HG02840 (cell line): ENCODE measurements around the gene RHBDD2.

ENCODE experiments used
- ATAC-seq: cut with Tn5 transposase; IDR thresholded peaks from one replicate; pipeline ENCODE4 v1.9.1; 2021; ENCODE audit warnings: mild to moderate bottlenecking, moderate library complexity, moderate number of reproducible peaks; ENCODE audit not compliant: unreplicated experiment, low FRiP score

The RHBDD2 gene

GRCh38 chr7:75915416-75916156, 36.8 kb downstream of the RHBDD2 start:
- ATAC-seq: no peak

GRCh38 chr7:75916259-75916658, 37.4 kb downstream of the RHBDD2 start:
- ATAC-seq: no peak

DNA sequence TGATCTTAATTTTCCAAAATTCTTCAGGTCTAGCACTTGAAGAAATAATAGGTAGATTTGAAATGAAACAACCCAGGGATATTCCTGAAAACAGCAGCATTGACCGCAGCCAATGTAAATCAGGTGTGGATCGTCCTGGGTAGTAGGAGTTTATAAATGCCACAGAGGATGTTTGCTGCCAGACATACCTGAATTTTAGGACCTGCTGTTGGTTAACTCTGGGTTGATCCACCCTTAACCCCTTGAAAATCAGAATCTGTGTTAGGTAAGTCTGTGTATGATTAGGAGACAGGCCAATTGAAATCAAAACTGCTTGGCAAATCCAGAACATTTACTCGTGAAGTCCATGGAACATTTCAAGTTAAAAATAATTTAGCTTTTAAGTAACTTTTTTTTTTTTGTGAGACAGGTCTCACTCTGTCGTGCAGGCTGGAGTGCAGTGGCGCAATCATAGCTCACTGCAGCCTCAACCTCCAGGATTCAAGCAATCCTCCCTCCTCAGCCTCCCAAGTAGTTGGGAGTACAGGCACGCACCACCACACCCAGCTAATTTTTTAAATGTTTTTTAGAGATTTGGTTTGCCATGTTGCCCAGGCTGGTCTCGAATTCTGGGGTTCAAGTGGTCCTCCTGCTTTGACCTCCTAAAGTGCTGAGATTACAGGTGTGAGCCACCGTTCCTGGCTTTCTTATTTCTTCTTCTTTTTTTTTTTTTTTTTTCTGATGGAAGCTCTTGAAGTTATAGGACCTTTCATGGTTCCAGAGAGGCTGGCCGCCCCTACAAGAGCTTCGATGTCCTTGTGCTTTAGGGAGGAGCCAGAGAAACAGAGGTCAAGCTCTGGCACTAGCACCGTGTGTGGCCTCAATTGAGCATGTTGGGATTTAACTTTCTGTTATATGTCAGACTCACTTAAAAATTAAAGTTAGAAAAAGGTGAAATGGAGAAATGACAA, 38.1 kb downstream of the RHBDD2 start:
- ATAC-seq: no peak

GRCh38 chr7:75920431-75921161, 41.8 kb downstream of the RHBDD2 start:
- ATAC-seq: no peak

- ATAC-seq: no peak
Observed at GRCh38 chr7:75921479-75921878, 42.6 kb downstream of the RHBDD2 start.

- ATAC-seq: no peak
Observed at GRCh38 chr7:75922966-75923603, 44.3 kb downstream of the RHBDD2 start.

GRCh38 chr7:75924256-75924655, 45.4 kb downstream of the RHBDD2 start:
- ATAC-seq: no peak

DNA sequence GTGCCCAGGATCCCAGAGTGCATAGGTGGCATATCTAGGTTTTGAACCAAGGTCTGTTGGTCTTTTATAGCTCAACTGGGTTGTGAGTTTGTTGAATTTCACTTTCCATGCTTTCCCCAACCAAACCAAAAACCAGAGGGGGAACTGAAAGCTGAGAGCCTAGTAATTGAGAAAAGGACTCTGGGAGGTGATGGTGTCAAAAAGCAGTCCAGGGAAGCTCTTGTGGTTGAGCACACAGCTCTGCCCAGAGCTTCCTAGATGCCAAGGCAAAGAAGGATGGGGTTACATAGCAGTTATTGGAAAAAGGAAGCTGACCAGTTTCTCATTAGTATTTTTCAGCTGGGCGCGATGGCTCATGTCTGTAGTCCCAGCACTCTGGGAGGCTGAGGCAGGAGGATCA, 46.1 kb downstream of the RHBDD2 start:
- no peak for ATAC-seq

DNA sequence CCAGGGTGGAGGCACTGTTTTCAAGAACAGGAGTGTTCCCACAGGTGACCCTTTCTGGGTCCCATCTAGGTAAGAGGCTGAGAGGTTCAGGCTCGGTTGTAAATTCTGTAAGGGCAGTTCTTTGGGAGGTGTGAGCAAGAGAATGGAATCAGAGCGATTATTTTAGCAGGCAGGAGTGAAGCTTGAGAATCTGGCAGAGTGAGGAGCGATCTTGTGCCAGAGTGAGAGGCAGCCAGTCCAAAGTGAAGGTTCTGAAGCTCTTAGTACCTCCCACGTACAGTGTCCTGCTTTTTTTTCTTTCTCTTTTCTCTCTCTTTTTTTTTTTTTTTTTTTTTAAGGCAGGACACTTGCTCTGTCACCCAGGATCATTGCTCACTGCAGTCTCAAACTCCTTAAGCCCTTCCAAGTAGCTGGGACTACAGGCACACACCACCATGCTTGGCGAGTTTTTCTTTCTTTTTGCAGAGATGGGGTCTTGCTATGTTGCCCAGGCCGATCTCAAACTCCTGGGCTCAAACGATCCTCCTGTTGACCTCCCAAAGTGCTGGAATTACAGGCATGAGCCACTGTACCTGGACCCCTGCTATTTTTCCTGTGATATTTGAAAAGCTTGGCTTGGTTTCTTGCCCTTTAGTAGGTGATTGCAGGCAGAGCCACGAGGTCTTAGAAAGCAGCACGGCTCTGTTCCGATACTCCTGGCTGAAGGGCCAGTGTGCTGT, 47.0 kb downstream of the RHBDD2 start:
- no peak for ATAC-seq

DNA sequence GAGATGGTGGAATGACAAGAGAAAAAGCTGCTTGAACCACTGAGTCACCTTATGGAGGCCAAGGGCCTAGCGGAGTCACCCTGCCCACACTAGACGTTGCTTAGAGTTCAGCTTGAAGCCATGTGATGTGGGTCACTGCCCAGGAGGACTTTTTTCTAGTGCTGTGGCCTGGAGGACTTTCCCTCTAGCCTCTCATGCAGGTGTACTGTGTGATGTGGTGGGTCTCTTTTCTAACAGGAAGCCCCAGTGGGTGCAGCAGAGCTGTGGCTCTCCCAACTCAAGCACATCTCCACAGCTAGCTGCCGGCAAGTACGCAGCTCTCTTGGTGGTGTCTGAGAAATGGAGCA, 49.7 kb downstream of the RHBDD2 start:
- ATAC-seq: no peak

DNA sequence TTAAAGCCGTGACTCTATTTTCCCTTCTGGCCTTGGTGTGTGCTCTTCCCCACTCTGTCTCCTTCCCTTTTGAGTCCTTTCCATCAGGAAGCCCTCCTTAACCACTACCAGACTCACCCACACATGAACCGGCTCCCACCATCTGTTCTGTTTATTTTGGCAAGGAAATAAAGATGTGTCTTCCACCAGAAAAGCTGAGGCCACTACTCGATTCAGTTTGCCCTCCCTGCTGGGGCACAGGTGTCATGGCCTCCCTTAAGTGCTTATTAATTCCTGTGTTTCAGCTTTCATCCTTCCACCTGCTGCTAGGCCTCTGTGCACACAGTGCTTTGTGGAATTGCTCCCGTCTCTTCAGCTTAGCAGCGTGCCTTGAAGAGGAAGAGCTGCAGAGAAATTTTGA, 52.8 kb downstream of the RHBDD2 start:
- ATAC-seq: no peak

- no peak for ATAC-seq
Observed at GRCh38 chr7:75937958-75938786, 59.3 kb downstream of the RHBDD2 start.
